ENCODE measurements around the gene GAP43. TPM values are rescaled to one million over a fixed set of nuclear protein-coding genes. Genes with fewer than 3 reads are reported as not detected.

GAP43 gene
- total RNA-seq, 1 donor from 2014 or later = 4.9 TPM

DNA sequence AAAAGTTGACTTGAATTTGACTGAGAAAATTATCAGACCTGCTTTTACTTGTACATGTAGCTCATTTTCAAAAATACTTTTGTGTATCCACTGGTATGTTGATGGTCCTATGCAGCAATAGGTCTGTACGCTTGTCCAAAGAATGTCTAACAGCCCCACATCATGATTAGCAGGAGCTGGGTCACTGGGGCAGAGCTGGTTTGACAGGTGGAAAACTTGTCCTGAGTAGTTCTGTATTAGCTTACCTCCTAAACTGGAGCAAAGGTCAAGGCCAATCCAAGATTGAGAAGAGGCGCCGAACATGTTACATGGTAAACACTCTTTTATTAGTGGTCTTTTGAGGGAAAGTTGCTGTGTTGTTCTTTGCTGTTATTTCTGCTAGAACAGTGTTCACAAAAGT is 50.6 kb downstream of the GAP43 start:
- H3K27me3 ChIP-seq = no peaks in the 10 kb centered on the region
- intact Hi-C loops (cut with DNase I) = loop anchor here (5.0 kb wide), 1 partner anchor 52 kb away; the partner anchor contains the start of gene GAP43
- no peaks in the 10 kb centered on the region for H3K9me3 ChIP-seq
- TF ChIP-seq, protein P1, sequence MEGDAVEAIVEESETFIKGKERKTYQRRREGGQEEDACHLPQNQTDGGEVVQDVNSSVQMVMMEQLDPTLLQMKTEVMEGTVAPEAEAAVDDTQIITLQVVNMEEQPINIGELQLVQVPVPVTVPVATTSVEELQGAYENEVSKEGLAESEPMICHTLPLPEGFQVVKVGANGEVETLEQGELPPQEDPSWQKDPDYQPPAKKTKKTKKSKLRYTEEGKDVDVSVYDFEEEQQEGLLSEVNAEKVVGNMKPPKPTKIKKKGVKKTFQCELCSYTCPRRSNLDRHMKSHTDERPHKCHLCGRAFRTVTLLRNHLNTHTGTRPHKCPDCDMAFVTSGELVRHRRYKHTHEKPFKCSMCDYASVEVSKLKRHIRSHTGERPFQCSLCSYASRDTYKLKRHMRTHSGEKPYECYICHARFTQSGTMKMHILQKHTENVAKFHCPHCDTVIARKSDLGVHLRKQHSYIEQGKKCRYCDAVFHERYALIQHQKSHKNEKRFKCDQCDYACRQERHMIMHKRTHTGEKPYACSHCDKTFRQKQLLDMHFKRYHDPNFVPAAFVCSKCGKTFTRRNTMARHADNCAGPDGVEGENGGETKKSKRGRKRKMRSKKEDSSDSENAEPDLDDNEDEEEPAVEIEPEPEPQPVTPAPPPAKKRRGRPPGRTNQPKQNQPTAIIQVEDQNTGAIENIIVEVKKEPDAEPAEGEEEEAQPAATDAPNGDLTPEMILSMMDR (IDR thresholded peaks at IDR 0.05) = no peak
- TF ChIP-seq POLR2AphosphoS5 (IDR thresholded peaks at IDR 0.05; ENCODE audit: insufficient read depth in 1 of 2, low read depth in 1 of 2) (no peak), POLR2A (IDR thresholded peaks at IDR 0.05) (no peak)
- no peaks in the 10 kb centered on the region for H3K36me3 ChIP-seq
- H3K27ac ChIP-seq = no peak overlapping the region
- H3K4me1 ChIP-seq = no peaks in the 10 kb centered on the region
- no peak for DNase-seq (ENCODE audit: extremely low spot score in 2 of 2)
- H3K4me3 ChIP-seq = no peak overlapping the region

DNA sequence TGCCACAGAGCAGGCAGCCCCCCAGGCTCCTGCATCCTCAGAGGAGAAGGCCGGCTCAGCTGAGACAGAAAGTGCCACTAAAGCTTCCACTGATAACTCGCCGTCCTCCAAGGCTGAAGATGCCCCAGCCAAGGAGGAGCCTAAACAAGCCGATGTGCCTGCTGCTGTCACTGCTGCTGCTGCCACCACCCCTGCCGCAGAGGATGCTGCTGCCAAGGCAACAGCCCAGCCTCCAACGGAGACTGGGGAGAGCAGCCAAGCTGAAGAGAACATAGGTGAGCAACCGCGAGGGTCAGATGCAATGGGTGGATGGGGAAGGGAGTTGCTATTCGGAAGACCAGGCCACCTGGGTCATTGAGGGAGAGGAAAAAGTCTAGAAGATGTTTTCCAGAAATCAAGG is 53.0 kb downstream of the GAP43 start:
- H3K27ac ChIP-seq = no peak overlapping the region
- intact Hi-C loops (cut with DNase I) = no loop called here
- H3K27me3 ChIP-seq = no peaks in the 10 kb centered on the region
- no peak for DNase-seq (ENCODE audit: extremely low spot score in 2 of 2)
- no peaks in the 10 kb centered on the region for H3K36me3 ChIP-seq
- H3K9me3 ChIP-seq = no peaks in the 10 kb centered on the region
- H3K4me3 ChIP-seq = no peak overlapping the region
- no peaks in the 10 kb centered on the region for H3K4me1 ChIP-seq
- TF ChIP-seq, protein P1 (IDR thresholded peaks at IDR 0.05) = no peak
- no peak for TF ChIP-seq POLR2A (IDR thresholded peaks at IDR 0.05)
- no peak for TF ChIP-seq POLR2AphosphoS5 (IDR thresholded peaks at IDR 0.05; ENCODE audit: insufficient read depth in 1 of 2, low read depth in 1 of 2)

DNA sequence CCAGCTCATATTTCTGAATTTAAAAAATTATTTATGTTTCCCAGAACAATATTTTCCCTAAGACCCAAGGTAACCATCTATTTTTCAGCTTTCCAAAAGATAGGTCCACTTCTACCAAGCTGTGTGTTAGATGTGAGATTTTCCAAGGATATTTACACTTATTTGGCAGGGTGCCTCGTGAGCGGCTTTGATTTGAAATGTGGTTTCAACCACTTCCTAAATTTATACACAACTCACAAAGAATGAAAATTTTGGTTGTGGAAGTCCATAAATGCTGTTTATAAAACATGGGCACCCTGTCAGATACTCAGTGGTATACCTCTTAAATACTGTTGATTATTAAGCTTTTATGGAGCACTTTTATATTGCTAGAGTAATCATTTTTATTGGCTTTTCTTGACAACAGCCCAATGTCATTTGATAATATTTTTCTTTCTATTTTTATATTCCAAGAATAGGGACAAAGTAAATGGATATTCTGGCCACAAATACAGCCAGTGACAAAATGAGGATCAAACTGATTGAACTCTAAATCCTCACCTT is 57.6 kb downstream of the GAP43 start:
- Histone ChIP-seq H3K4me3 (no peak overlapping the region), H3K9me3 (no peaks in the 10 kb centered on the region), H3K4me1 (no peaks in the 10 kb centered on the region), H3K27me3 (no peaks in the 10 kb centered on the region), H3K27ac (no peak overlapping the region), H3K36me3 (no peaks in the 10 kb centered on the region)
- intact Hi-C loops (cut with DNase I) = no loop called here
- TF ChIP-seq POLR2AphosphoS5 (IDR thresholded peaks at IDR 0.05; ENCODE audit: insufficient read depth in 1 of 2, low read depth in 1 of 2) = no peak
- TF ChIP-seq, protein P1 (IDR thresholded peaks at IDR 0.05) = no peak
- TF ChIP-seq POLR2A (IDR thresholded peaks at IDR 0.05) = no peak
- no peak for DNase-seq (ENCODE audit: extremely low spot score in 2 of 2)

DNA sequence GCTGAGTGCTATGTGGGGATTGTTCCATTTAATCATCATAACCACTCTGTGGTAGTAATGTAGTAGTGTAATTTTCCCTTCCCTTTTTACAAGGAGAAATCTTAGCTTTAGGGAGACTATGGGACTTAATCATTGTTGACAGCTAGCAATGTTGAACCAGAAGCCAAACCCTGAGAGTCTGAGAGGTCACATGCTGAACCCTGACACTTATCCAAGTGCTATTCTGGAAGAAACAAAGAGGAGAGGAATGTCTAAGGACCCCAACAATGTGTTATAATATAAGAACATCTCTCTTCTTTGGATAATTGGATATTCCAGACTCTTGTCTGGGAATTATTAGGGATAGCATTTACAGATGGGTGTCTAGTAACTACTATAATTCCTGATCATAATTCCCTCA is 58.4 kb downstream of the GAP43 start:
- H3K27ac ChIP-seq = no peak overlapping the region
- H3K4me1 ChIP-seq = no peaks in the 10 kb centered on the region
- no peak overlapping the region for H3K4me3 ChIP-seq
- no peaks in the 10 kb centered on the region for H3K9me3 ChIP-seq
- TF ChIP-seq, protein P1 (IDR thresholded peaks at IDR 0.05) = no peak
- TF ChIP-seq POLR2AphosphoS5 (IDR thresholded peaks at IDR 0.05; ENCODE audit: insufficient read depth in 1 of 2, low read depth in 1 of 2) (no peak), POLR2A (IDR thresholded peaks at IDR 0.05) (no peak)
- H3K27me3 ChIP-seq = no peaks in the 10 kb centered on the region
- H3K36me3 ChIP-seq = no peaks in the 10 kb centered on the region
- DNase-seq (ENCODE audit: extremely low spot score in 2 of 2) = no peak
- intact Hi-C loops (cut with DNase I) = no loop called here

DNA sequence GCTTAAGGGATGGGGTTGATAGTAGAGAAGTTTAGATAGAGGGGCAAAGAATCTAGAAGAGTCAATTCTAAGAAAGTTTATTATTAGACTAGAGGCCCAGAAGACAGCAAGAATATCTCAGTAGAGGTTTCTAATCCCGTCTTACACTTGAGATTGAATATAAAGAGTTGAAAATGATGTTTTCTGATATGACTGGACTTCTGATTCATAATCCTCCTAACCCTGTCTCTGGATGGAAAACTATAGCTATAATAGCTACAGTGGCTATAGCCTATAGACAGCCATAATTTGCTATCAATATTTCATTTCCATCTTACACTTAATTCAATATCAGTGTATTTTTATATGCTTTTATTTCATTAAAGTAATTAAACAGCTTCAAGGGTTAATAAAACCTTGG is 60.0 kb downstream of the GAP43 start:
- Histone ChIP-seq H3K27me3 (no peaks in the 10 kb centered on the region), H3K36me3 (no peaks in the 10 kb centered on the region), H3K27ac (no peak overlapping the region), H3K4me3 (no peak overlapping the region), H3K9me3 (no peaks in the 10 kb centered on the region), H3K4me1 (no peaks in the 10 kb centered on the region)
- no peak for TF ChIP-seq POLR2A (IDR thresholded peaks at IDR 0.05)
- TF ChIP-seq, protein P1 (IDR thresholded peaks at IDR 0.05) = no peak
- TF ChIP-seq POLR2AphosphoS5 (IDR thresholded peaks at IDR 0.05; ENCODE audit: insufficient read depth in 1 of 2, low read depth in 1 of 2) = no peak
- intact Hi-C loops (cut with DNase I) = no loop called here
- DNase-seq (ENCODE audit: extremely low spot score in 2 of 2) = no peak

Data from vagina (tissue), 2 donors.